ENCODE measurements around the gene KCNG1. TPM values are rescaled to one million over a fixed set of nuclear protein-coding genes. Genes with fewer than 3 reads are reported as not detected.

The KCNG1 gene
- total and polyA plus RNA-seq, 2 of the 13 experiments (the other 11 are each of a cell fraction or from before 2014, with no cell fraction given) = not detected

GRCh38 chr20:50958615-50959542 is 64.0 kb downstream of the KCNG1 start, which contains the start of gene MOCS3 (continued):
- 0 out of 2 replicates have a peak, but pooled peaks have one; percentile 13 for TF ChIP-seq TFDP1 (CRISPR knock-in tag; IDR thresholded peaks at IDR 0.05; ENCODE audit: borderline replicate concordance)
- no peak for TF ChIP-seq ZNF770 (CRISPR knock-in tag; IDR thresholded peaks at IDR 0.05)
- TF ChIP-seq ELF3 (CRISPR knock-in tag; IDR thresholded peaks at IDR 0.05) = peak; percentile 67; the same call in 1 of the 2 replicates
- peak; percentile 89 for TF ChIP-seq ZNF839 (CRISPR knock-in tag; IDR thresholded peaks at IDR 0.05; ENCODE audit: borderline replicate concordance)
- TF ChIP-seq PRDM15 (CRISPR knock-in tag; IDR thresholded peaks at IDR 0.05) = no peak; the same call in 1 of the 2 replicates
- no peak for TF ChIP-seq ZNF570 (CRISPR knock-in tag; IDR thresholded peaks at IDR 0.05; ENCODE audit: borderline replicate concordance)
- TF ChIP-seq GTF3A (CRISPR knock-in tag; conservative IDR thresholded peaks at IDR 0.05) = peak; percentile 80; the same call in 1 of the 2 replicates
- no peak for TF ChIP-seq ZNF562 (CRISPR knock-in tag; IDR thresholded peaks at IDR 0.05; ENCODE audit: borderline replicate concordance)
- TF ChIP-seq CBX1 (IDR thresholded peaks at IDR 0.05; ENCODE audit: low read depth) = no peak
- no peak; the same call in 1 of the 2 replicates for TF ChIP-seq SALL1 (CRISPR knock-in tag; IDR thresholded peaks at IDR 0.05)
- no peak for TF ChIP-seq ZMYM2 (CRISPR knock-in tag; IDR thresholded peaks at IDR 0.05)
- TF ChIP-seq ZNF431 (CRISPR knock-in tag; IDR thresholded peaks at IDR 0.05; ENCODE audit: borderline replicate concordance, low read depth) = no peak; the same call in 1 of the 2 replicates
- TF ChIP-seq CCAR2 (optimal IDR thresholded peaks at IDR 0.05; ENCODE audit: low read depth, low read length) = peak; percentile 51
- TF ChIP-seq NCOA1 (CRISPR knock-in tag; IDR thresholded peaks at IDR 0.05) = peak; percentile 87
- no peak; the same call in 1 of the 2 replicates for TF ChIP-seq AFF4 (CRISPR knock-in tag; IDR thresholded peaks at IDR 0.05)
- TF ChIP-seq RFXAP (CRISPR knock-in tag; IDR thresholded peaks at IDR 0.05; ENCODE audit: borderline replicate concordance) = peak; percentile 71; the same call in 1 of the 2 replicates
